ENCODE measurements around the gene SLC16A13.

DNA sequence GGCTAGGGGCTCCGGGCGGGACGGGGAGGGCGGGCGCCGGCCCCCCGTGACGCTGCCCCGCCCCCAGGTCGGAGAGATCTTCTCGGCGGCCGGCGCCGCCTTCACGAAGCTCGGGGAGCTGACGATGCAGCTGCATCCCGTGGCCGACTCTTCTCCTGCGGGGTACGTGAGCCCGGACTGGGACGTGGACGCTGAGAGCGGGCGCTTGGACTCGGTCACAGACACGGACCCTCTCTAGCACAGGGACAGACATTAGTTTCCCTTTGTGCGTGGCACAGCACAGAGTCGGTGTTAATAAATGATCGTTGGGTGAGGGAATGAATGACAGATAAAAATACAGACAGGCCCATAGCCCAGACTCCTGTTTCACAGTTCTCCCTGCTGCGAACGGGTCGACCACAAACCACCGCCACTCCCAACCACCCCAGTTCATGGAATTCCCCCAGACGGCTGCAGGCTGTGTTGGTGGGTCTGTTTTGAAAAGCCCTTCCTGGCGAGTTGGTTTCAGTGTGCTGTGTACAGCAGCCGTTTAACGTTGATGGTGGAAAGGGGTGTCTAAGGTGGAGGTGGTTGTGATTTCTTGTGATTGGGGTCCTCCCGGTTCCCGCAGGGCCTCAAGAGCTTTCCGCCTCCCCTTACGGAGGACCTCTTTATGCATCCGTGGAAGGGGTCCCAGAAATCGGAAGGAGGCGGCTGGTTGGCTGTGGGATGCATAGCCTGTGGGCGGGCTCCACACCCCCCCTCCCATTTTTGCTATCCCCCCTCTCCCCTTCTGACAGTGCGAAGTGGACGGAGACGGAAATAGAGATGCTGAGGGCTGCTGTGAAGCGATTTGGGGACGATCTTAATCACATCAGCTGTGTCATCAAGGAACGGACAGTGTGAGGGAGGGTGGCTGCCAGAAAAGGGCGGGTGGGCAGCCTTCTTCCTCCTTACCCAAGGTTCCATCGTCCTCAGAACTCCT lies 20.5 kb upstream of the SLC16A13 start:
- TF ChIP-seq CTCF (IDR thresholded peaks at IDR 0.05) (no peak), POLR2A (IDR thresholded peaks at IDR 0.05) (no peak)

Measured in body of pancreas (tissue), 4 donors.